ENCODE results near the gene HDAC10.

Gene HDAC10

DNA sequence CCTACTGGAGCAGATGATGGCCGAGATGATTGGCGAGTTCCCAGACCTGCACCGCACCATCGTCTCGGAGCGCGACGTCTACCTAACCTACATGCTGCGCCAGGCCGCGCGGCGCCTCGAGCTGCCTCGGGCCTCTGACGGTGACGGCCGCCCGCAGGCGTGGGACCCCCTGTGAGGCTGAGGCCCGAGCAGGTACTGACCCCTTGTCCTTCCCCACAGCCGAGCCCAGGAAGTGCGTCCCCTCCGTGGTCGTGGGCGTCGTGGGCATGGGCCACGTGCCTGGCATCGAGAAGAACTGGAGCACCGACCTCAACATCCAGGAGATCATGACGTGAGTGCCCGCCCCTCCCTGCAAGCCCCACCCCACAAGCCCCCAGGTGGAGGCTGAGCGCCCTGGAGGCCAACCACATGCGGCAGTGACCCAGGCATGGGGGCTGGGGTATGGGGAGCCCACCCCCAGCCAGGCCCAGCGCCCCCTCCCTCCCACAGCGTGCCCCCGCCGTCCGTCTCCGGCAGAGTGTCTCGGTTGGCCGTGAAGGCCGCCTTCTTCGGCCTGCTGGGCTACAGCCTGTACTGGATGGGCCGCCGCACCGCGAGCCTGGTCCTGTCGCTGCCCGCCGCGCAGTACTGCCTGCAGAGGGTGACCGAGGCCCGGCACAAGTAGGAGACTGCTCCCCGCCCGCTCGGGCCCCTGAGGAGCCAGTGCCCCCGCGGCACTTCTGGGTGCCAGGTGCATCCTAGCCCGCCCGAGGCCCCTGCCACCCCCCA is 53.0 kb downstream of the HDAC10 start:
- H3K4me3 ChIP-seq (ENCODE audit: low read depth, low read length) = no peak overlapping the region
- TF ChIP-seq, protein P1, sequence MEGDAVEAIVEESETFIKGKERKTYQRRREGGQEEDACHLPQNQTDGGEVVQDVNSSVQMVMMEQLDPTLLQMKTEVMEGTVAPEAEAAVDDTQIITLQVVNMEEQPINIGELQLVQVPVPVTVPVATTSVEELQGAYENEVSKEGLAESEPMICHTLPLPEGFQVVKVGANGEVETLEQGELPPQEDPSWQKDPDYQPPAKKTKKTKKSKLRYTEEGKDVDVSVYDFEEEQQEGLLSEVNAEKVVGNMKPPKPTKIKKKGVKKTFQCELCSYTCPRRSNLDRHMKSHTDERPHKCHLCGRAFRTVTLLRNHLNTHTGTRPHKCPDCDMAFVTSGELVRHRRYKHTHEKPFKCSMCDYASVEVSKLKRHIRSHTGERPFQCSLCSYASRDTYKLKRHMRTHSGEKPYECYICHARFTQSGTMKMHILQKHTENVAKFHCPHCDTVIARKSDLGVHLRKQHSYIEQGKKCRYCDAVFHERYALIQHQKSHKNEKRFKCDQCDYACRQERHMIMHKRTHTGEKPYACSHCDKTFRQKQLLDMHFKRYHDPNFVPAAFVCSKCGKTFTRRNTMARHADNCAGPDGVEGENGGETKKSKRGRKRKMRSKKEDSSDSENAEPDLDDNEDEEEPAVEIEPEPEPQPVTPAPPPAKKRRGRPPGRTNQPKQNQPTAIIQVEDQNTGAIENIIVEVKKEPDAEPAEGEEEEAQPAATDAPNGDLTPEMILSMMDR (conservative IDR thresholded peaks at IDR 0.05; ENCODE audit: low read depth, low read length) = no peak
- DNase-seq (ENCODE audit: low read depth) = no peak

DNA sequence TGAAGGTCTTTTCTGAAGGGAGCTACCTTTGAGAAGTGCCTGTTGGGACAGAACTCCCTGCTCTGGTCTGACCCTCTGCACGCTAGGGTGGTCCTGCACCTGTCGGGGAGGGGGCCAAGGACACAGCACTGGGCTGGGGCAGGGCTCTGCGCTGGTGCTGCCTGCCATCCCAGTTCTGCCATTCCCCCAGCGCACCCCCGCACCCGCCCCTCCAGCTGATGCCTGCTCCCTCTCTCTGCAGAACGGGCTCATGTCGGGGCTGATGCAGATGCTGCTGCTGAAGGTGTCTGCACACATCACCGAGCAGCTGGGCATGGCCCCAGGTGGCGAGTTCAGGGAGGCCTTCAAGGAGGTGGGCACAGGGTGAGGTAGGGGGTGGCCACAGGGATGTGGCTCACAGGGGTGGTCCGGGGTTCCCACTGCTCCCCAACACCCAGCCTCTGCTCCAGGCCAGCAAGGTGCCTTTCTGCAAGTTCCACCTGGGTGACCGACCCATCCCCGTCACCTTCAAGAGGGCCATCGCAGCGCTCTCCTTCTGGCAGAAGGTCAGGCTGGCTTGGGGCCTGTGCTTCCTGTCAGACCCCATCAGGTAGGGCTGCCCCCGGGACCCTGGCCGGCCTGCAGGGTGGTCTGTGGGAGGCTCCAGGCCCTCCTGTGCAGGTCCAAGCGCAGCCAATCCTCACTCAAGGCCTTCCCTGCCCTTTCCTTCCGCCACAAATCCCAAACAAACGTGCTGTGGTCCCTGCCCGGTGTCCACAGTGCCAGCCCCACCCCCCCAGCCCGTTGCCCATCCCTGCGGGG is 53.9 kb downstream of the HDAC10 start:
- no peak overlapping the region for H3K4me3 ChIP-seq (ENCODE audit: low read depth, low read length)
- TF ChIP-seq, protein P1 (conservative IDR thresholded peaks at IDR 0.05; ENCODE audit: low read depth, low read length) = no peak
- DNase-seq (ENCODE audit: low read depth) = no peak

DNA sequence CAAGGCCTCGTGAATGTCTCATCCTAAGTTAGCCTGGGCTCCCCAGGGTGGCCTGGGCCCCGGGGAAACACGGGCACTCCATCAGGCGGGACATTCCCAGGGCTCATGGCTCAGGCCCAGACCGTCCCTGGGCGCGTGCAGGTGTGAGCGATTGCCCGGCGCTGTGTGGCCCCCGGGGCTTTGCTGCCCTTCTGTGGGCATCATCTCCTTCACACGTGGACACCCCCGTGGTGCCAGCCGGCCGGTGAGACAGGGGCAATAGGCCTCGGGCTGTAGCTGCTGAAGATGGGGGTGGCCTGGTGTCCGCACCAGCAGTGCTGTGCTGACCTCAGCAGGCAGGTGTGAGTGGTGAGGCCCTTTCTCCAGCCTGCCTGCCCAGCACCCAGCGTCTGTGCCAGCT is 54.8 kb downstream of the HDAC10 start:
- TF ChIP-seq, protein P1 (conservative IDR thresholded peaks at IDR 0.05; ENCODE audit: low read depth, low read length) = no peak
- no peak for DNase-seq (ENCODE audit: low read depth)
- no peak overlapping the region for H3K4me3 ChIP-seq (ENCODE audit: low read depth, low read length)
